Activated effector memory CD4-positive, alpha-beta T cell treated with Interleukin-2 at 50 U/mL for 16 hours (primary cell): Measurements from ENCODE around the gene ATRN.
"Not testable (repeated sequence)": the region's sequence is repeated elsewhere in the genome, so short reads cannot be mapped to it uniquely, and the experiment has no call there.

Experiments
- DNase-seq: peaks from one replicate; pipeline ENCODE4 v3.0.0-alpha.2; 2020

The ATRN gene

GRCh38 chr20:3521852-3522740, 51.3 kb downstream of the ATRN start:
- no peak for DNase-seq

GRCh38 chr20:3524696-3525095, 53.9 kb downstream of the ATRN start:
- DNase-seq: not testable (repeated sequence)

- DNase-seq: no peak
Observed at GRCh38 chr20:3532089-3532615, 61.3 kb downstream of the ATRN start.

- not testable (repeated sequence) for DNase-seq
Observed at GRCh38 chr20:3537733-3538132, 66.9 kb downstream of the ATRN start.

- DNase-seq: no peak
Observed at GRCh38 chr20:3539311-3540107, 68.7 kb downstream of the ATRN start.

- no peak for DNase-seq
Observed at GRCh38 chr20:3541887-3542721, 71.3 kb downstream of the ATRN start.

GRCh38 chr20:3543901-3544507, 73.2 kb downstream of the ATRN start:
- DNase-seq: no peak

DNA sequence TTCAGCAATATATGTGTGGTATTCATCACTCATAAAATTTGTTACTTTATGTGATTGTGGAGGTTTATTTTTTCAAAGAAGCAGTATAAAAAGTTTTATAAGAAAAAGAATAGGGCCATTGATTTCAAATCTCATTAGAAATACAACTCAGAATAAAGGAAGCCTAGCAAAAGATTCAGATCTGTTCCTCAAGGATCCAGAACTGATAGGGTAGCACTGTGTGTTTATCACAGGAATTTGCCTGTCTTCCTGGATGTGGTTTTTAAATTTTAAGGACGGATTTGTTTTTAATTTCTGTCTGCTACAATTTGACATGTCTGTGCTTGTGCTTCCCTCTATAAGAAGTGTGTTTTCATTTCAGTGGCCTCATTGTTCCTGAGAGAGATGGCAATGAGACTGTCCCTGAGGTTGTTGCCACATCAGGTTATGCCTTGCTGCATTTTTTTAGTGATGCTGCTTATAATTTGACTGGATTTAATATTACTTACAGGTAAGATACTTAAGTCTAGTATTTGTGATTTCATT, 74.6 kb downstream of the ATRN start:
- DNase-seq: no peak

DNA sequence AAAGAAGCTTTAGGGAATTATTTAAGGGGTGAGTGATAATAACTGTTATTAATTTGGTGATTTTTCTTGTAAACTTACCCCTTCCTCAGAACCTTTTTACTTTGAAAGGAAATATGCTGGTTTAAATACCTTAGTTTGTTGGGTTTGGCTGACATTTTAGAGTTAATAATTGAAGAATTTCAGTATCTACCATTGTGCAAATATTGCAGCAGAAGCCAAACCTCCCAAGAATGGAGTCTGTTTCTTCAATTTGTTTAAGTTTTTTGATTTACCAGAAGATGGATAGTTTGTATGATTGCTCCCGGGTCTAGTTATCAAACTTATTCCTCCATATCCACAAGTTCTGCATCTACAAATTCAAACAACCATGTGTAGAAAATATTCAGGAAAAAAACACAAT, 77.1 kb downstream of the ATRN start:
- no peak for DNase-seq

DNA sequence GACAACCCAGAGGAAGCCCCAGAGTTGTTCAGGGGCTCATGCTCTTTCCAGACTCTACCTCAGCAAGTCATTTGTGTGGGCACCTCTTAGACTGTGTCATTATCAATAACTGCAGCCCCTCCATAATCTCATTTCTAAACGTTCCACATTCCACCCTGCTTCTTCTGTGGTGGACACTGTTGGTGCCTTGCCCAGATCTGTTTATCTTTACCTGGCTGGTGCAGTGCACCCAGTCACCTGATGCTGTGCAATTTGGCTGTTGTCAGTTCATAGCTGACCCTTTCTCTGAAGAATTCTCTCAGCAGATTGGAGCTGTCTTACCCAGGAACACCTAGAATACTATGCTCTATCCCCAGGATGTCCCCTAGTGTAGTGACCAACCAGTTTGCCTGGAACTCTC, 80.0 kb downstream of the ATRN start:
- no peak for DNase-seq

- no peak for DNase-seq
Observed at GRCh38 chr20:3551681-3552434, 81.0 kb downstream of the ATRN start.

GRCh38 chr20:3553663-3554062, 82.8 kb downstream of the ATRN start:
- no peak for DNase-seq

DNA sequence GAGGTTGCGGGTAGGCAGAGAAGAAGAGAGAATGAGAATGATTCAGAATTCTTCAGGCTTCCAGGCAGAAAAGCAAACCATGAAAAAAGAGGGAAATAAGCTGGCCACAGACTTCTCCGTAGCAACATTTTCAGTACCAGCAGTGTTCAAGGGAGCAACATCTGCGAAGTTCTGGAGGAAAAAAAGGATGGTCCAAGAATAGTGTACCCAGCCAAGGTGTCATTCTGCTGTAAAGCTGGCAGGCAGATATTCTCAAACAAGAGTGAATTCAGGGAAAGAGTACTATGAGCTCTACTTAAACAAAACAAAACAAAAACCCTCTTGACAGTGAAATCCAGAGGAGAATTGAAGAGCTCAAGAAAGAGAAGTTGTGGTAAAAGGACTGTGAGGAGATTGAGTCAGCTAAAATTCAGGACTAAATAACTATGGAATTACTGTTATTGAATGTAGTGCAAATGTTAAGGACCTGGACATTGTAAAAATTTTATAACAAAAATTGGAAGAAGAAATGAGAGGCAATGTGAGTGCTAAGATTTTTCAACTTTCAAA, 86.5 kb downstream of the ATRN start:
- no peak for DNase-seq

DNA sequence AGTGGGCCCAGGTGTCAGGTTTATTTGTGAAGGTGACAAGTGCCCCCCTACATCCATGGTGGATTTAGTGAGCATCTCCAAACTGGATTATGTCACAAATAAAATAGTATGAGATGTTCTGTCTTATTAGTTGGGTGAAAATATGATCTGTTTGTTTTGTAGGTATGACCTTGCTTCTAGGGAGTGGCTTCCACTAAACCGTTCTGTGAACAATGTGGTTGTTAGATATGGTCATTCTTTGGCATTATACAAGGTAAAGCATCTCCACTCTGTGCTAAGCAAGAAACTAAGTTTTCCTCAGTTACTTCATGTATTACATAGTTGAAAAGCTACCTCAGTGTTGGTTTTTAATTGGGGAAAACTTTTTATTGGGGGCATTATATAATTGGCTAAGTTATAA, 88.4 kb downstream of the ATRN start:
- no peak for DNase-seq

DNA sequence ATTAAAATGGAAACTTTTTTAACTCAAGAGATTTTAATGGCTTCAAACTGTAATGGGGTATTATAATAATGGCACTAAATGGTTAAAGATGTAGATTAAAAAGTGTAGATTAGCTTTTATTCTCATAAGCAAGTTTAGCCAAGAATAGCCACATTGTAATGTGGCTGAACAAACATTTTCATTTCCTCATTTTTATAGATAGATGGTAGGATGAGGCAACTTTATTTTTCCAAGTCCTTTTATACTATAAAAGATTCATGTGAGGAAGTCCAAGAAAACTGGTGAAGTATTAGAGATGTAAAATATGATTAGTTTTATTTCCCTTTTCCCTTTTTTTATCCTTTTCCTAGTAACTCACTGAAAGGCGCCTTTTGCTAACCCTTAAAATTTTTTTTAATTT, 88.8 kb downstream of the ATRN start:
- no peak for DNase-seq

DNA sequence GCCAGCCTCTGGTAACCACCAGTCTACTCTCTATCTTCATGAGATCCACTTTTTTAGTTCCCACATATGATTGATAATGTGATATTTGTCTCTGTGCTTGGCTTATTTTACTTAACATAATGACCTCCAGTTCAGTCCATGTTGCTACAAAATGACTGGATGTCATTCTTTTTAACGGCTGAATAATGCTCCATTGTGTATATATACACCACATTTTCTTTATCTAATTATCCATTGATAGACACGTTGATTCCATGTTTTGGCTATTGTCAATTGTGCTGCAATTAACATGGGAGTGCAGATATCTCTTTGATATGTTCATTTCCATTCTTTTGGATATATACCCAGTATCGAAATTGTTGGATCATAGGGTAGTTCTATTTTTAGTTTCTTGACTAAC, 89.3 kb downstream of the ATRN start:
- DNase-seq: no peak

DNA sequence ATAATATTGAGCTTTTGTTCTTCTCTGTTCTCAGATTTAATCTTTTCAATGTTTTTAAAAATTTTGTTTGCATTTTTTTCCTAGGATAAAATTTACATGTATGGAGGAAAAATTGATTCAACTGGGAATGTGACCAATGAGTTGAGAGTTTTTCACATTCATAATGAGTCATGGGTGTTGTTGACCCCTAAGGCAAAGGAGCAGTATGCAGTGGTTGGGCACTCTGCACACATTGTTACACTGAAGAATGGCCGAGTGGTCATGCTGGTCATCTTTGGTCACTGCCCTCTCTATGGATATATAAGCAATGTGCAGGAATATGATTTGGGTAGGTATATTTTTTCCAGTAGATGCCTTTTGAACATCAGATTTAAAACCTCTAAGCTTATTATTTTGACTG, 89.8 kb downstream of the ATRN start:
- DNase-seq: no peak

GRCh38 chr20:3563133-3563532, 92.3 kb downstream of the ATRN start:
- no peak for DNase-seq

GRCh38 chr20:3563548-3564177, 92.8 kb downstream of the ATRN start:
- DNase-seq: no peak

DNA sequence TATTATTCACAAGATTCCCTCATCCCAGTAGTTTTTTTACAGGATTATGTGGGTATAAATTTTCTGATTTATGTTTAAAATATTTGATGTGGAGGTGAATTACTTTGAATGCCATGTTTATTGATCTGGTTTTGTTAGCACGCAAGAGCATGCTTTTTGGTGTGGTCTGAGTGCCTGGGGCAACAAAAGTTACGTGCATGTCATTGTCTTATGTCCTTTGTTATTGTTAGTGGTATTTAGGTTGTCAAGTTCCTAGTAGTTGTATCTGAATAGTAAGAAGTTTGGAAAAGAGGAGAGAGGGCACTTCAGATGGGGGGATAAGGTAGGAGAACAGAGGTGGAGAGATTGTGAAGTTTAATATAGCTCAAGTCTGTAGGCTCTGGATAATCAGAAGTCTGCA, 95.0 kb downstream of the ATRN start:
- no peak for DNase-seq

DNA sequence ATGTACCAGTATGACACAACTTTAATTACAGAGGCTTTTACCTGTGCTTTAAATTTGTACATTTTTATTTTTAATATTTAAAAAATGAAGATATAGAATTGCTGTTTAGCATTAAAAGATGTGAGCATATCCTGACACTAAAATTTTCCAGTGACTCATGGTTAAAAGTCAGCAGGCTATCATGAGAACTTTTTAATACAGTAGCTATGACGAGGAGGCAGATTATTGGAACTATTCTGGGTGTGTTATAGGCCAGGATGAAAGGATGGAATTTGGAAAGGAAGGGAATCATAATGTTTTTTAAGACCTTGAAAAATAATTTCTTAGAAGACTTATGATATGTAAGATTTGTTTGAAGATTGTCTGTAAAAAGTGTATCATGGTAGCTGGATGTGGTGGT, 101.3 kb downstream of the ATRN start:
- no peak for DNase-seq
